HG03066 (cell line): Measurements from ENCODE around the gene MFSD2B.
A peak's percentile ranks its signal among the peaks of the same experiment; 100 is the strongest.
"Not testable (repeated sequence)": the region's sequence is repeated elsewhere in the genome, so short reads cannot be mapped to it uniquely, and the experiment has no call there.

Experiments
- ATAC-seq: cut with Tn5 transposase; IDR thresholded peaks from one replicate; pipeline ENCODE4 v1.9.1; 2021; ENCODE audit warnings: low read depth; ENCODE audit not compliant: unreplicated experiment

Gene MFSD2B

GRCh38 chr2:24018241-24018640 lies 8.4 kb downstream of the MFSD2B start:
- no peak for ATAC-seq

GRCh38 chr2:24019729-24020128 lies 9.8 kb downstream of the MFSD2B start:
- no peak for ATAC-seq

GRCh38 chr2:24020244-24020643 lies 10.4 kb downstream of the MFSD2B start:
- ATAC-seq, result no peak

- no peak for ATAC-seq
These were observed 11.5 kb downstream of the MFSD2B start for GRCh38 chr2:24021122-24021998.

- no peak for ATAC-seq
These were observed 12.6 kb downstream of the MFSD2B start for GRCh38 chr2:24022324-24022974.

- no peak for ATAC-seq
These were observed 13.2 kb downstream of the MFSD2B start for GRCh38 chr2:24022975-24023575.

GRCh38 chr2:24024018-24024417 lies 14.1 kb downstream of the MFSD2B start:
- no peak for ATAC-seq

- no peak for ATAC-seq
These were observed 15.2 kb downstream of the MFSD2B start for GRCh38 chr2:24024996-24025663.

GRCh38 chr2:24026233-24026632 lies 16.3 kb downstream of the MFSD2B start:
- ATAC-seq, result no peak

GRCh38 chr2:24038786-24039499 lies 29.1 kb downstream of the MFSD2B start:
- ATAC-seq, result no peak

GRCh38 chr2:24040511-24040910 lies 30.6 kb downstream of the MFSD2B start:
- ATAC-seq, result no peak

GRCh38 chr2:24043133-24043532 lies 33.2 kb downstream of the MFSD2B start:
- not testable (repeated sequence) for ATAC-seq

GRCh38 chr2:24045511-24046508 lies 35.9 kb downstream of the MFSD2B start:
- no peak for ATAC-seq

- ATAC-seq, result no peak
These were observed 36.7 kb downstream of the MFSD2B start for GRCh38 chr2:24046599-24046929.

GRCh38 chr2:24046930-24047702 lies 37.2 kb downstream of the MFSD2B start, which contains the start of gene WDCP:
WDCP (minus strand) TSS chr2:24047391; CDS start chr2:24039494, 7,897 bp downstream.
- ATAC-seq, result peak; percentile 99

- peak; percentile 5 for ATAC-seq
These were observed 37.8 kb downstream of the MFSD2B start for GRCh38 chr2:24047703-24048033.

GRCh38 chr2:24048769-24049484 lies 39.0 kb downstream of the MFSD2B start:
- ATAC-seq, result no peak

- ATAC-seq, result no peak
These were observed 39.7 kb downstream of the MFSD2B start, which contains the start of gene FKBP1B for GRCh38 chr2:24049485-24050021. FKBP1B (plus strand) TSS chr2:24049741; CDS start chr2:24049850, 109 bp downstream.
